Aorta (tissue), 5 donors: Measurements from ENCODE around the gene PSMB10. TPM values are rescaled to one million over a fixed set of nuclear protein-coding genes. Genes with fewer than 3 reads are reported as not detected.
"Not testable (repeated sequence)": the region's sequence is repeated elsewhere in the genome, so short reads cannot be mapped to it uniquely, and the experiment has no call there.

ENCODE experiments used
- ATAC-seq: fragments of 200-7000 bp; cut with Tn5 transposase; one replicate; pipeline ENCODE4 v1.9.1; 2022; ENCODE audit warnings: moderate library complexity; ENCODE audit not compliant: low FRiP score
- DNase-seq, 2 donors: peaks; one replicate each; pipeline ENCODE4 v3.0.0-alpha.2; 2020
- H3K27ac ChIP-seq, 2 donors: one replicate each; pipeline ENCODE4 v1.5.1; 2013; ENCODE audit warnings: low read length in 2 of 2, mild to moderate bottlenecking in 2 of 2, moderate library complexity in 2 of 2, control low read depth in 1 of 2, inconsistent platforms in 1 of 2, low read depth in 1 of 2
- H3K27me3 ChIP-seq, 2 donors: one replicate each; pipeline ENCODE4 v1.6.1; 2013; ENCODE audit warnings: control low read depth in 1 of 2, low read length in 1 of 2, mild to moderate bottlenecking in 1 of 2, moderate library complexity in 1 of 2; ENCODE audit not compliant: insufficient read depth in 2 of 2, control insufficient read depth in 1 of 2
- H3K36me3 ChIP-seq, 2 donors: one replicate each; pipeline ENCODE4 v1.6.1; 2013; ENCODE audit warnings: control low read depth in 1 of 2, low read length in 1 of 2, mild to moderate bottlenecking in 1 of 2; ENCODE audit not compliant: insufficient read depth in 2 of 2, control insufficient read depth in 1 of 2
- H3K4me1 ChIP-seq, 2 donors: one replicate each; pipeline ENCODE4 v1.6.1; 2013; ENCODE audit warnings: low read length in 2 of 2, control low read depth in 1 of 2, mild to moderate bottlenecking in 1 of 2, moderate library complexity in 1 of 2; ENCODE audit not compliant: insufficient read depth in 2 of 2, control insufficient read depth in 1 of 2
- H3K4me3 ChIP-seq, 2 donors: one replicate each; pipeline ENCODE4 v1.5.1; 2013; ENCODE audit warnings: low read length in 2 of 2, control low read depth in 1 of 2, mild to moderate bottlenecking in 1 of 2
- H3K9me3 ChIP-seq: one replicate; pipeline ENCODE4 v1.6.1; 2013; ENCODE audit warnings: mild to moderate bottlenecking, low read length; ENCODE audit not compliant: control insufficient read depth
- WGBS, 2 donors: extraction: QIAGEN DNeasy Blood & Tissue Kit; methylation state at CpG; one replicate each; pipeline ENCODE4 v1.1.7; 2013; 5-methylcytosine and 5-hydroxymethylcytosine counted together
- intact Hi-C, 2 donors: fragments of 100-400 bp; cut with DNase I; formaldehyde crosslinking; loops; one replicate each; pipeline versions ENCODE4 v1.14.2 to v1.15.0; 2022
- polyA plus RNA-seq, 2 donors: library from polyadenylated mRNA; stranded (reverse); fragments of 200-250 nt; gene quantifications; one replicate each; pipeline ENCODE4 v1.2.3, GENCODE V29; 2013
- total RNA-seq, 2 donors: library from RNA; stranded (reverse); fragmentation: NEBNext Ultra II Directional; extraction: Animal tissue kit (Norgen Biotek cat#: 25700); gene quantifications; one replicate each; pipeline ENCODE4 v1.2.1, GENCODE V29; 2021
- donor health status: healthy with polysubstance abuse.
- donor health status: Bipolar disorder and iron deficiency.
- donor health status: DM: no; HTN: no; CAD: no.
- donor health status: DM: no; HTN: no; CAD: no.
- donor health status: DM: yes; HTN: yes; CAD: no.

Gene PSMB10
- total and polyA plus RNA-seq, 4 donors = 27.7 to 84.3 (median 45.7) TPM

GRCh38 chr16:67972285-67972684 lies 35.6 kb upstream of the PSMB10 start:
- intact Hi-C loops, H3K9me3 ChIP-seq, H3K36me3 ChIP-seq, DNase-seq, H3K27ac ChIP-seq, H3K4me3 ChIP-seq, H3K4me1 ChIP-seq, ATAC-seq, H3K27me3 ChIP-seq: not testable (repeated sequence)
- 89 to 91% methylated on average over 7 of the region's 7 CpGs for WGBS, 2 donors

GRCh38 chr16:67971111-67971510 lies 34.5 kb upstream of the PSMB10 start:
- Histone ChIP-seq H3K27me3 (no peaks in the 10 kb centered on the region), H3K27ac (no peak overlapping the region), H3K36me3 (no peaks in the 10 kb centered on the region), H3K4me1 (no peaks in the 10 kb centered on the region), H3K4me3 (no peak overlapping the region), H3K9me3 (no peaks in the 10 kb centered on the region)
- intact Hi-C loops = no loop called here
- 92 to 93% methylated on average over 9 of the region's 9 CpGs for WGBS, 2 donors
- DNase-seq = no peak
- no peak for ATAC-seq

GRCh38 chr16:67969254-67970039 lies 32.8 kb upstream of the PSMB10 start:
- Histone ChIP-seq H3K4me3 (peak overlapping the region; percentile 20 to 85), H3K27me3 (no peaks in the 10 kb centered on the region), H3K36me3 (no peaks in the 10 kb centered on the region), H3K9me3 (no peaks in the 10 kb centered on the region), H3K27ac (peak overlapping the region; percentile 22 to 41), H3K4me1 (no peaks in the 10 kb centered on the region)
- WGBS, 2 donors = 40 to 43% methylated on average over 40 of the region's 40 CpGs
- DNase-seq (no peak), ATAC-seq (peak; percentile 2)
- intact Hi-C loops = no loop called here

GRCh38 chr16:67968400-67969253 lies 32.0 kb upstream of the PSMB10 start, which contains the start of gene SLC12A4:
TSS of gene SLC12A4 (minus strand) at chr16:67968637. CDS start at chr16:67968553, 84 bp downstream.
- no peaks in the 10 kb centered on the region for H3K27me3 ChIP-seq
- peak within 1 kb of the TSS; percentile 88 to 99 for H3K27ac ChIP-seq
- no peaks in the 10 kb centered on the region for H3K36me3 ChIP-seq
- intact Hi-C loops = no loop called here
- 1% methylated on average over 41 to 78 of the region's 78 CpGs for WGBS, 2 donors
- ATAC-seq (peak; percentile 93), DNase-seq (peak; percentile 92 to 96)
- H3K4me1 ChIP-seq = no peaks in the 10 kb centered on the region
- H3K9me3 ChIP-seq = no peaks in the 10 kb centered on the region
- H3K4me3 ChIP-seq = peak within 1 kb of the TSS; percentile 85 to 86

GRCh38 chr16:67967958-67968399 lies 31.3 kb upstream of the PSMB10 start:
- Histone ChIP-seq H3K36me3 (no peaks in the 10 kb centered on the region), H3K9me3 (no peaks in the 10 kb centered on the region), H3K4me3 (peak overlapping the region; percentile 85 to 86), H3K4me1 (no peaks in the 10 kb centered on the region), H3K27ac (peak overlapping the region; percentile 88 to 99), H3K27me3 (no peaks in the 10 kb centered on the region)
- peak in 1 of 2 donors; percentile 89 for DNase-seq
- ATAC-seq = peak; percentile 39
- intact Hi-C loops = no loop called here
- WGBS, 2 donors = 0 to 1% methylated on average over 29 to 45 of the region's 45 CpGs

- DNase-seq (no peak), ATAC-seq (no peak)
- Histone ChIP-seq H3K4me1 (no peaks in the 10 kb centered on the region), H3K36me3 (no peaks in the 10 kb centered on the region), H3K27ac (peak overlapping the region; percentile 88 to 99), H3K4me3 (peak overlapping the region; percentile 85 to 86), H3K27me3 (no peaks in the 10 kb centered on the region), H3K9me3 (no peaks in the 10 kb centered on the region)
- 1 to 2% methylated on average over 18 of the region's 18 CpGs for WGBS, 2 donors
- intact Hi-C loops = no loop called here
Measured at GRCh38 chr16:67967183-67967957, 30.7 kb upstream of the PSMB10 start.

GRCh38 chr16:67966549-67967182 lies 30.0 kb upstream of the PSMB10 start:
- H3K9me3 ChIP-seq = no peaks in the 10 kb centered on the region
- H3K4me3 ChIP-seq = peak overlapping the region; percentile 85 to 86
- peak overlapping the region in 1 of 2 donors; percentile 99 for H3K27ac ChIP-seq
- 0 to 12% methylated on average over 2 to 3 of the region's 3 CpGs for WGBS, 2 donors
- DNase-seq (peak in 1 of 2 donors; percentile 77), ATAC-seq (peak; percentile 16)
- H3K36me3 ChIP-seq = peaks cover 0 to 2% of the 10 kb centered on the region in 2 donors
- intact Hi-C loops = no loop called here
- no peaks in the 10 kb centered on the region for H3K27me3 ChIP-seq
- no peaks in the 10 kb centered on the region for H3K4me1 ChIP-seq
